Natural killer cell treated with Interleukin-12 subunit alpha and Interleukin-12 subunit beta and Interleukin-15 and Interleukin-18, amount 100 ng/mL, for 72 hours (primary cell): ENCODE data around the gene INPP1. TPM values are rescaled to one million over a fixed set of nuclear protein-coding genes. Genes with fewer than 3 reads are reported as not detected.
"Not testable (repeated sequence)": the region's sequence is repeated elsewhere in the genome, so short reads cannot be mapped to it uniquely, and the experiment has no call there.

Source experiments
- ATAC-seq, 2 donors: fragments of 150-1000 bp; cut with Tn5 transposase in 1 of 2; sonication (Bioruptor Pico), chemical (Tn5 transposase) in 1 of 2; 2 replicates each; pipeline ENCODE4 v1.10.0; 2021
- DNase-seq: peaks from one replicate; pipeline ENCODE4 v3.0.0; 2022; ENCODE audit warnings: low spot score
- H3K27ac Mint-ChIP-seq, 2 donors: 1 replicate in 1 of 2; 2 replicates in 1 of 2; pipeline ENCODE4 v1.8.0; 2022; ENCODE audit warnings: mixed read lengths in 2 of 2, mild to moderate bottlenecking in 1 of 2, moderate library complexity in 1 of 2
- H3K27me3 Mint-ChIP-seq, 2 donors: 1 replicate in 1 of 2; 2 replicates in 1 of 2; pipeline ENCODE4 v1.8.0; 2022; ENCODE audit warnings: mixed read lengths in 2 of 2
- H3K36me3 Mint-ChIP-seq: one replicate; pipeline ENCODE4 v1.8.0; 2022; ENCODE audit warnings: mixed read lengths
- H3K4me1 Mint-ChIP-seq, 2 donors: 1 replicate in 1 of 2; 2 replicates in 1 of 2; pipeline ENCODE4 v1.8.0; 2022; ENCODE audit warnings: low read depth in 2 of 2, mixed read lengths in 2 of 2, mild to moderate bottlenecking in 1 of 2
- H3K4me3 Mint-ChIP-seq: one replicate; pipeline ENCODE4 v1.8.0; 2022; ENCODE audit warnings: mixed read lengths
- H3K9me3 Mint-ChIP-seq: 2 replicates; pipeline ENCODE4 v1.8.0; 2022; ENCODE audit warnings: mixed read lengths
- total RNA-seq, 2 donors: library from RNA; stranded (reverse); gene quantifications; one replicate each; pipeline ENCODE4 v1.2.3, GENCODE V29; 2022

The INPP1 gene
- total RNA-seq, 2 donors from 2014 or later: 13.5 to 19.4 TPM

DNA sequence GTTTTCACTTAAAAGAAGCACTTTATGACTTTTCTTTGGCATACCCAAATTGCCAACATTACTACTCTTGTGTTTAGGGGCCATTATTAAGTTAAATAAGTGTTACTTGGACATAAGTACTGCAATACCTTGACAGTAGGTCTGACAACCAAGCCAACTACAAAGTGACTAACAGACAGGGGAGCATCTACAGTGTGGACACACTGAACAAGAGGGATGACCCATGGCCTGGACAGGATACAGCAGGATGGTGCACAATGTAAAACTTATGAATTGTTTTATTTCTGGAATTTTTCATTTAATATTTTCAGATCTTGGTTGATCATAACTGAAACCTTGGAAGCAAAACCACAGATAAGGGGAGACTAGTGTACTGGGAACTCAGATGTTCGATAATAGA is 4.0 kb upstream of the INPP1 start:
- no peak overlapping the region for H3K4me3 Mint-ChIP-seq
- ATAC-seq (no peak), DNase-seq (no peak)
- peaks cover 8 to 12% of the 10 kb centered on the region in 2 donors for H3K4me1 Mint-ChIP-seq
- no peak overlapping the region for H3K27ac Mint-ChIP-seq
- H3K9me3 Mint-ChIP-seq: no peaks in the 10 kb centered on the region
- no peaks in the 10 kb centered on the region for H3K27me3 Mint-ChIP-seq
- no peaks in the 10 kb centered on the region for H3K36me3 Mint-ChIP-seq

DNA sequence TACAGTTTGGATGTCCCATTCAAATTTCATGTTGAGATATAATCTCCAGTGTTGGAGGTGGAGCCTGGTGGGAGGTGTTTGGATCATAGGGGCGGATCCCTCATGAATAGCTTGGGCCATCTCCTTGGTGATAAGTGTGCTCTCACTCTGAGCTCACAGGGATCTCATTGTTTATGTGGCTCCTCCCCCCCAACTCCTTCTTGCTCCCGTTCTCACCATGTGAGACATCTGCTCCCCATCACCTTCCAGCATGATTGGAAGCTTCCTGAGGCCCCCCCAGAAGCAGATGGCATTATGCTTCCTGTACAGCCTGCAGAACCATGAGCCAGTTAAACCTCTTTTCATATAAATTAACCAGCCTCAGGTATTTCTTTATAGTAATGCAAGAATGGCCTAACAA is 3.0 kb upstream of the INPP1 start:
- no peak overlapping the region for H3K4me3 Mint-ChIP-seq
- no peaks in the 10 kb centered on the region for H3K9me3 Mint-ChIP-seq
- H3K27ac Mint-ChIP-seq: no peak overlapping the region
- no peaks in the 10 kb centered on the region for H3K27me3 Mint-ChIP-seq
- DNase-seq (no peak), ATAC-seq (no peak)
- peaks cover 13 to 14% of the 10 kb centered on the region in 2 donors for H3K4me1 Mint-ChIP-seq
- no peaks in the 10 kb centered on the region for H3K36me3 Mint-ChIP-seq

DNA sequence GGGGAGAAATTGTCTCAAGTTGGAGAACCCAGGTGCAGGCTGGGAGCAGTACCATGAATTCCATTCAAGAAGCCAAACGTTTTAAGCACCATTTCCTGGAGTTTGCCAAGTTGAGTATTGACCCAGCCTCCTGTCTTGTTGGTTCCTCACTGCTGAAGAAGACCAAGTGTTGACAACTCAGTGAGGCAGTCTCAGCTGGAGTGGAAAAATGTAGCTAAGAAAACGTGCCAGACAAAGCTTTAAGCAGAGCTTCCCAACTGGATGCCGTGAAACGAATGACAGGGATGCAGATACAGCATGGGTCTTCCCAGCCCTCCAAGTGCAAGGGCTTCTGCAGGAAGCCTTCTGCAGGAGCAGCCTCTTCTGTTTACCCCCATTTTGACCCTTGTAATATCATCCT is 778 bp upstream of the INPP1 start:
- no peak for DNase-seq
- Mint-ChIP-seq H3K36me3 (no peaks in the 10 kb centered on the region), H3K4me3 (peak overlapping the region; percentile 89), H3K4me1 (peaks cover 13 to 16% of the 10 kb centered on the region in 2 donors), H3K27ac (peak overlapping the region in 1 of 2 donors; percentile 63), H3K9me3 (no peaks in the 10 kb centered on the region), H3K27me3 (no peaks in the 10 kb centered on the region)
- ATAC-seq: no peak

DNA sequence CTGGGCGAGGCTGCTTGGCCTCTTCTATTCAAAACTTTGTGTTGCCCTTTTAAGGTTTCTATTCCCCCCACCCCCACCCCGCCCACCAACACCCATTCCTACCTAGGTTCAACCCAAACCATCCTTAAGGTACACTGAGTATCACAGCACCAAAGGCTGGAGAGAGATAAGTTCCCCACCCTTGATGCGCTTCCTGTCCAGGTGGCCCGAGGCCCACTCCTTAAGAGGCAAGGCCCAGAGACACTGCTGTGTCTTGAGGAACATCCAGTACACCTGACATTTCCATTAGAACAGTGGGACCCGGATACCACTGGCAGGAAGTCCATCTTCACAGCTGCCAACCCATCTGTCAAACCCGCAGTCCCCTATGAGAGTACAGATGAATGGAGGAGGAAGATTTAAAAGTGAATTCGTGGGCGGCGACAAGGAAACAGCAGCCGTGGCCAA is 277 bp upstream of the INPP1 start:
- ATAC-seq (no peak), DNase-seq (no peak)
- peaks cover 13 to 16% of the 10 kb centered on the region in 2 donors for H3K4me1 Mint-ChIP-seq
- no peaks in the 10 kb centered on the region for H3K27me3 Mint-ChIP-seq
- H3K9me3 Mint-ChIP-seq: no peaks in the 10 kb centered on the region
- H3K4me3 Mint-ChIP-seq: peak overlapping the region; percentile 89
- H3K27ac Mint-ChIP-seq: peak overlapping the region; percentile 61 to 63
- no peaks in the 10 kb centered on the region for H3K36me3 Mint-ChIP-seq

- Mint-ChIP-seq H3K4me1 (peaks cover 13 to 16% of the 10 kb centered on the region in 2 donors), H3K9me3 (no peaks in the 10 kb centered on the region), H3K36me3 (no peaks in the 10 kb centered on the region), H3K27ac (peak overlapping the region; percentile 61 to 63), H3K4me3 (peak overlapping the region; percentile 89), H3K27me3 (no peaks in the 10 kb centered on the region)
- DNase-seq (no peak), ATAC-seq (peak; percentile 53 to 66)
These were observed 963 bp downstream of the INPP1 start for GRCh38 chr2:190344276-190344827.

- Mint-ChIP-seq H3K4me1 (peaks cover 8 to 14% of the 10 kb centered on the region in 2 donors), H3K4me3 (no peak overlapping the region), H3K9me3 (no peaks in the 10 kb centered on the region), H3K27ac (no peak overlapping the region), H3K36me3 (no peaks in the 10 kb centered on the region), H3K27me3 (no peaks in the 10 kb centered on the region)
- no peak for ATAC-seq
- DNase-seq: no peak
These were observed 7.0 kb downstream of the INPP1 start for GRCh38 chr2:190350371-190350770.

- H3K27ac Mint-ChIP-seq: no peak overlapping the region
- ATAC-seq (no peak), DNase-seq (no peak)
- no peaks in the 10 kb centered on the region for H3K27me3 Mint-ChIP-seq
- H3K36me3 Mint-ChIP-seq: no peaks in the 10 kb centered on the region
- H3K4me1 Mint-ChIP-seq: peaks cover 8 to 12% of the 10 kb centered on the region in 2 donors
- H3K9me3 Mint-ChIP-seq: no peaks in the 10 kb centered on the region
- no peak overlapping the region for H3K4me3 Mint-ChIP-seq
These were observed 8.6 kb downstream of the INPP1 start for GRCh38 chr2:190351955-190352354.

GRCh38 chr2:190352668-190353536 is 9.5 kb downstream of the INPP1 start:
- peak overlapping the region; percentile 32 to 43 for H3K27ac Mint-ChIP-seq
- H3K4me1 Mint-ChIP-seq: peaks cover 8 to 12% of the 10 kb centered on the region in 2 donors
- no peaks in the 10 kb centered on the region for H3K9me3 Mint-ChIP-seq
- no peaks in the 10 kb centered on the region for H3K36me3 Mint-ChIP-seq
- ATAC-seq: peak in 1 of 2 donors; percentile 43
- no peaks in the 10 kb centered on the region for H3K27me3 Mint-ChIP-seq
- no peak for DNase-seq
- no peak overlapping the region for H3K4me3 Mint-ChIP-seq

DNA sequence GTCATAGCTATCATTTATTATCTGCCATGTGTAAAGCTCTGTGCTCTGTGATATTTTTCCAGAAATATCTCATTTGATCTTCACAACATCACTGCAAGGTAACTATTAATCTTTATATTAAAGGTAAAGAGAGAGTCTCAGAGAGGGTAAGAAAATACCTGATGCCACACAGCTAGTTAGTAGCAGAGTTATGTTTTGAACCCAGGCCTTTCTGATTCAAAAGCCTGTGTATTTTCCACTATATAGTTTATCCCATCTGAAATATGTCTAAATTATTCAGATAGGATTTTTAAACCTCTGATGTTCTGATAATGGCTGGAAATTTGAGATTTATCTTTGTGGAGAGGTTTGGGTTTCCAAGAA is 10.1 kb downstream of the INPP1 start:
- no peaks in the 10 kb centered on the region for H3K9me3 Mint-ChIP-seq
- no peak for DNase-seq
- no peak overlapping the region for H3K4me3 Mint-ChIP-seq
- no peaks in the 10 kb centered on the region for H3K27me3 Mint-ChIP-seq
- no peaks in the 10 kb centered on the region for H3K36me3 Mint-ChIP-seq
- H3K4me1 Mint-ChIP-seq: peaks cover 8 to 12% of the 10 kb centered on the region in 2 donors
- H3K27ac Mint-ChIP-seq: peak overlapping the region; percentile 32 to 43
- ATAC-seq: no peak

DNA sequence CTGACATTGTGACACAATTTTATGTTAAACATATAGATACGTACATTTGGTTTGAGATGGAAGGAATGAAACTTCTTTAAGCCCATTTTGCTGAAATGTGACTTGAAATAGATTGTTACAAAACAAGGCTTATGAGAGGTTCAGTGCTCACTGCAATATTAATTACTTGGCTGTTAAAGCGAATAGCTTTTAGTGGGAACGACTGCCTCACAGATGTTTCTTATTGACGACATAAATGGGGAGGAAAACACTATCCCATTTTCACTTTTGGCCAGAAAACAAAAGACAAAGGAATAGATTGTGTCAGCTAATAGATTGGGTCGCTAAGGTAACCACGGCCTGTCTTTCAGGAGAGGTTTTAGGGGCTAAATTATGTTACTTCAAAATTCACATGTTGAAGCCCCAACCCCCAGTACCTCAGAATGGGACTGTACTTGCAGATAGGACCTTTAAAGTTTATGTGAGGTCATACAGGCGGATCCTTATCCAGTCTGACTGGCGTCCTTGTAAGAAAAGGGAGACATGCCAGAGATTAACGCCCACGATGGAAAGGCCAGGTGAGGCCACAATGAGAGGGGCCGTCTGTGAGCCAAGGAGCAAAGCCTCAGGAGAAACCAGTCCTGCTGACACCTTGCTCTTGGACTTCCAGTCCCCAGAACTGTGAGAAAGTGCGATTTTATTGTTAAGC is 10.8 kb downstream of the INPP1 start:
- no peaks in the 10 kb centered on the region for H3K36me3 Mint-ChIP-seq
- ATAC-seq: no peak
- no peaks in the 10 kb centered on the region for H3K9me3 Mint-ChIP-seq
- peaks cover 8 to 18% of the 10 kb centered on the region in 2 donors for H3K4me1 Mint-ChIP-seq
- no peak overlapping the region for H3K4me3 Mint-ChIP-seq
- peak overlapping the region in 1 of 2 donors; percentile 43 for H3K27ac Mint-ChIP-seq
- H3K27me3 Mint-ChIP-seq: no peaks in the 10 kb centered on the region
- DNase-seq: no peak

GRCh38 chr2:190355968-190356644 is 12.7 kb downstream of the INPP1 start:
- Mint-ChIP-seq H3K9me3 (no peaks in the 10 kb centered on the region), H3K36me3 (no peaks in the 10 kb centered on the region), H3K27ac (no peak overlapping the region), H3K4me3 (no peak overlapping the region), H3K4me1 (peaks cover 18 to 28% of the 10 kb centered on the region in 2 donors), H3K27me3 (no peaks in the 10 kb centered on the region)
- DNase-seq (no peak), ATAC-seq (no peak)

DNA sequence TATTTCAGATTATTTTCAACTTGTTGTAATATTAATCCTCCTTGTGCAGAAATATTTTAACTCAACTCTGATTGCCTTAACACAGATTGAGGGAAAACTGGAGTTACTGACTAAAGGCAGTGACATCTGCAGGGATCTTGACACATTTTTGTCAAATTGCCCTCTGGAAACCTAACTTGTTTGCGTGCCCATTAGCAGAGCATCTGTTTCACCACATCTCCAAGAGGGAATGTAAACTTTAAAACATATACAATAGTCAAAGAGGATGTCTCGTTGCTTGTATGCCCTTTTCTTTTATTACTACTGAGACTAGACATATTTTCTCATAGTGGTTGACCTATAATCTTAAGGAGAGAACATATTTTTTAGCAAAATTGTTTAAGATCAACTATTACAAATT is 14.2 kb downstream of the INPP1 start:
- Mint-ChIP-seq H3K9me3 (no peaks in the 10 kb centered on the region), H3K27me3 (no peaks in the 10 kb centered on the region), H3K36me3 (no peaks in the 10 kb centered on the region), H3K4me1 (peaks cover 16 to 28% of the 10 kb centered on the region in 2 donors), H3K27ac (no peak overlapping the region), H3K4me3 (no peak overlapping the region)
- no peak for DNase-seq
- no peak for ATAC-seq

GRCh38 chr2:190358655-190359448 is 15.5 kb downstream of the INPP1 start:
- Mint-ChIP-seq H3K4me1 (peaks cover 9 to 22% of the 10 kb centered on the region in 2 donors), H3K27ac (peak overlapping the region in 1 of 2 donors; percentile 96)
- H3K27me3 Mint-ChIP-seq, DNase-seq, H3K36me3 Mint-ChIP-seq, H3K4me3 Mint-ChIP-seq, ATAC-seq, H3K9me3 Mint-ChIP-seq: not testable (repeated sequence)
